HG02623 (cell line): ENCODE measurements around the gene CHI3L1.
"Not testable (repeated sequence)": the region's sequence is repeated elsewhere in the genome, so short reads cannot be mapped to it uniquely, and the experiment has no call there.

Experiments
- ATAC-seq: cut with Tn5 transposase; IDR thresholded peaks from one replicate; pipeline ENCODE4 v1.9.1; 2021; ENCODE audit warnings: moderate library complexity; ENCODE audit not compliant: unreplicated experiment

CHI3L1 gene

GRCh38 chr1:203186446-203187303 is at the start of gene CHI3L1:
Gene CHI3L1 (minus strand): TSS chr1:203186704. CDS start chr1:203186623, 81 bp downstream.
- no peak for ATAC-seq

GRCh38 chr1:203234901-203235300 is 48.4 kb upstream of the CHI3L1 start:
- not testable (repeated sequence) for ATAC-seq

- no peak for ATAC-seq
Measured at GRCh38 chr1:203229471-203230135, 43.1 kb upstream of the CHI3L1 start, which contains the start of gene CHIT1. Gene CHIT1 (minus strand): TSS chr1:203229673. CDS start chr1:203229636, 37 bp downstream.

- no peak for ATAC-seq
Measured at GRCh38 chr1:203228670-203229069, 42.2 kb upstream of the CHI3L1 start.

GRCh38 chr1:203227371-203228083 is 41.0 kb upstream of the CHI3L1 start:
- no peak for ATAC-seq

- no peak for ATAC-seq
Measured at GRCh38 chr1:203225071-203225470, 38.6 kb upstream of the CHI3L1 start.

GRCh38 chr1:203223012-203223775 is 36.7 kb upstream of the CHI3L1 start:
- no peak for ATAC-seq

- no peak for ATAC-seq
Measured at GRCh38 chr1:203219934-203220333, 33.4 kb upstream of the CHI3L1 start.

- ATAC-seq, result no peak
Measured at GRCh38 chr1:203219171-203219570, 32.7 kb upstream of the CHI3L1 start.

- ATAC-seq, result no peak
Measured at GRCh38 chr1:203217668-203218067, 31.2 kb upstream of the CHI3L1 start.

- no peak for ATAC-seq
Measured at GRCh38 chr1:203217139-203217655, 30.7 kb upstream of the CHI3L1 start.

- no peak for ATAC-seq
Measured at GRCh38 chr1:203216274-203217138, 30.0 kb upstream of the CHI3L1 start.

GRCh38 chr1:203215573-203215972 is 29.1 kb upstream of the CHI3L1 start:
- no peak for ATAC-seq

GRCh38 chr1:203214871-203215270 is 28.4 kb upstream of the CHI3L1 start:
- ATAC-seq, result no peak

GRCh38 chr1:203213126-203213525 is 26.6 kb upstream of the CHI3L1 start:
- ATAC-seq, result no peak

- no peak for ATAC-seq
Measured at GRCh38 chr1:203211812-203212211, 25.3 kb upstream of the CHI3L1 start.

GRCh38 chr1:203210988-203211387 is 24.5 kb upstream of the CHI3L1 start:
- no peak for ATAC-seq

GRCh38 chr1:203210350-203210749 is 23.8 kb upstream of the CHI3L1 start:
- ATAC-seq, result no peak

GRCh38 chr1:203208181-203208580 is 21.7 kb upstream of the CHI3L1 start:
- ATAC-seq, result no peak

- ATAC-seq, result no peak
Measured at GRCh38 chr1:203207751-203208150, 21.2 kb upstream of the CHI3L1 start.
